ENCODE measurements around the gene FHOD1. TPM values are rescaled to one million over a fixed set of nuclear protein-coding genes. Genes with fewer than 3 reads are reported as not detected.

Gene FHOD1
- total and polyA plus RNA-seq, 8 donors = 68.4 to 300 (median 186) TPM

- H3K27me3 ChIP-seq = peaks cover 0 to 11% of the 10 kb centered on the region in 2 donors
- TF ChIP-seq CTCF (IDR thresholded peaks at IDR 0.05) = no peak
- no peak overlapping the region for H3K27ac ChIP-seq
- peaks cover 26 to 47% of the 10 kb centered on the region in 2 donors for H3K4me1 ChIP-seq
- H3K4me3 ChIP-seq = no peak overlapping the region
- intact Hi-C loops (cut with DNase I) = loop anchor here in 1 of 2 donors (10.0 kb wide), 1 partner anchor 213 kb away; no protein-coding TSS in a partner anchor
- no peaks in the 10 kb centered on the region for H3K9me3 ChIP-seq
- DNase-seq (no peak), ATAC-seq (no peak)
- H3K36me3 ChIP-seq = no peaks in the 10 kb centered on the region
Observed at GRCh38 chr16:67187175-67187890, 59.9 kb downstream of the FHOD1 start.

GRCh38 chr16:67186550-67186950, 60.7 kb downstream of the FHOD1 start:
- intact Hi-C loops (cut with DNase I) = loop anchor here in 1 of 2 donors (10.0 kb wide), 1 partner anchor 212 kb away; no protein-coding TSS in a partner anchor

GRCh38 chr16:67185651-67186134, 61.6 kb downstream of the FHOD1 start:
- intact Hi-C loops (cut with DNase I) = loop anchor here in 1 of 2 donors (10.0 kb wide), 1 partner anchor 211 kb away; no protein-coding TSS in a partner anchor
- no peaks in the 10 kb centered on the region for H3K9me3 ChIP-seq
- no peaks in the 10 kb centered on the region for H3K36me3 ChIP-seq
- ATAC-seq = no peak
- peak overlapping the region in 1 of 2 donors; percentile 81 for H3K4me3 ChIP-seq
- H3K27me3 ChIP-seq = peaks cover 0 to 11% of the 10 kb centered on the region in 2 donors
- DNase-seq = no peak
- no peak for TF ChIP-seq CTCF (IDR thresholded peaks at IDR 0.05)
- peaks cover 22 to 49% of the 10 kb centered on the region in 2 donors for H3K4me1 ChIP-seq
- H3K27ac ChIP-seq = no peak overlapping the region

More at GRCh38 chr16:67186550-67186950, 60.7 kb downstream of the FHOD1 start:
- H3K4me3 ChIP-seq = no peak overlapping the region
- peaks cover 0 to 11% of the 10 kb centered on the region in 2 donors for H3K27me3 ChIP-seq
- no peak for ATAC-seq
- H3K4me1 ChIP-seq = peaks cover 26 to 50% of the 10 kb centered on the region in 2 donors
- no peak for DNase-seq
- TF ChIP-seq CTCF (IDR thresholded peaks at IDR 0.05) = no peak
- no peaks in the 10 kb centered on the region for H3K36me3 ChIP-seq
- no peaks in the 10 kb centered on the region for H3K9me3 ChIP-seq
- no peak overlapping the region for H3K27ac ChIP-seq

- Histone ChIP-seq H3K27me3 (peaks cover 0 to 11% of the 10 kb centered on the region in 2 donors), H3K36me3 (no peaks in the 10 kb centered on the region), H3K27ac (peak overlapping the region in 1 of 2 donors; percentile 97), H3K9me3 (no peaks in the 10 kb centered on the region), H3K4me1 (peaks cover 22 to 52% of the 10 kb centered on the region in 2 donors), H3K4me3 (peak overlapping the region in 1 of 2 donors; percentile 81)
- DNase-seq (peak; percentile 83 to 96 (median 92)), ATAC-seq (peak; percentile 68)
- intact Hi-C loops (cut with DNase I) = loop anchor here in 1 of 2 donors (10.0 kb wide), 1 partner anchor 210 kb away; no protein-coding TSS in a partner anchor
- peak; percentile 70 to 82 for TF ChIP-seq CTCF (IDR thresholded peaks at IDR 0.05)
Observed at GRCh38 chr16:67184995-67185650, 62.2 kb downstream of the FHOD1 start.

All from left lung (tissue), 10 donors.